GM23338 (cell line): ENCODE measurements around the gene UBE2S. TPM values are rescaled to one million over a fixed set of nuclear protein-coding genes. Genes with fewer than 3 reads are reported as not detected.

Experiments used
- ATAC-seq: fragments of 200-7000 bp; cut with Tn5 transposase; 3 replicates; pipeline ENCODE4 v1.9.1; 2020
- DNase-seq: peaks from one replicate; pipeline ENCODE4 v3.0.0-alpha.2; 2015; ENCODE audit warnings: low spot score
- H2AFZ ChIP-seq: fragments of 200-600 bp; sonication (generic); 2 replicates; pipeline ENCODE4 v1.8.0; 2016; ENCODE audit warnings: antibody characterized with exemption, mild to moderate bottlenecking, moderate library complexity
- H3F3A ChIP-seq: fragments of 200-600 bp; sonication (generic); replicated peaks from 2 replicates; pipeline ENCODE4 v1.8.0; 2017; ENCODE audit warnings: antibody characterized with exemption, mixed run types, low read depth
- H3K27ac ChIP-seq: fragments of 200-600 bp; sonication (generic); 2 replicates; pipeline ENCODE4 v1.6.1; 2016; ENCODE audit warnings: low read depth
- H3K27me3 ChIP-seq: fragments of 200-600 bp; sonication (generic); 2 replicates; pipeline ENCODE4 v1.8.0; 2016; ENCODE audit warnings: mild to moderate bottlenecking, mixed run types, moderate library complexity; ENCODE audit not compliant: insufficient read depth
- H3K36me3 ChIP-seq: fragments of 200-600 bp; sonication (generic); 2 replicates; pipeline ENCODE4 v1.8.0; 2016; ENCODE audit warnings: mild to moderate bottlenecking; ENCODE audit not compliant: insufficient read depth
- H3K4me1 ChIP-seq: fragments of 200-600 bp; sonication (generic); 2 replicates; pipeline ENCODE4 v1.8.0; 2016; ENCODE audit warnings: mild to moderate bottlenecking, moderate library complexity; ENCODE audit not compliant: insufficient read depth
- H3K4me2 ChIP-seq: fragments of 200-600 bp; sonication (generic); 2 replicates; pipeline ENCODE4 v1.7.1; 2017; ENCODE audit warnings: mixed run types
- H3K4me3 ChIP-seq: fragments of 200-600 bp; sonication (generic); 2 replicates; pipeline ENCODE4 v1.6.1; 2016; ENCODE audit warnings: mixed run types
- H3K79me2 ChIP-seq: fragments of 200-600 bp; sonication (generic); replicated peaks from 2 replicates; pipeline ENCODE4 v1.8.0; 2017; ENCODE audit warnings: mild to moderate bottlenecking; ENCODE audit not compliant: insufficient read depth
- H3K9me2 ChIP-seq: fragments of 200-600 bp; sonication (generic); 2 replicates; pipeline ENCODE4 v1.8.0; 2017; ENCODE audit not compliant: insufficient read depth
- H4K20me1 ChIP-seq: fragments of 200-600 bp; sonication (generic); replicated peaks from 2 replicates; pipeline ENCODE4 v1.8.0; 2017; ENCODE audit warnings: mild to moderate bottlenecking; ENCODE audit not compliant: insufficient read depth
- H3K27ac Mint-ChIP-seq: 2 replicates; pipeline ENCODE4 v1.8.0; 2020; ENCODE audit warnings: inconsistent platforms, mild to moderate bottlenecking, moderate library complexity, mixed read lengths
- H3K27me3 Mint-ChIP-seq: 3 replicates; pipeline ENCODE4 v1.8.0; 2022; ENCODE audit warnings: low read depth, mild to moderate bottlenecking, moderate library complexity, mixed read lengths, inconsistent platforms; ENCODE audit not compliant: insufficient read depth, poor library complexity
- H3K36me3 Mint-ChIP-seq: 3 replicates; pipeline ENCODE4 v1.8.0; 2021; ENCODE audit warnings: low read depth, mild to moderate bottlenecking, inconsistent platforms, moderate library complexity, mixed read lengths
- H3K4me1 Mint-ChIP-seq: 3 replicates; pipeline ENCODE4 v1.8.0; 2020; ENCODE audit warnings: mild to moderate bottlenecking, inconsistent platforms, mixed read lengths
- H3K4me3 Mint-ChIP-seq: 3 replicates; pipeline ENCODE4 v1.8.0; 2021; ENCODE audit warnings: moderate library complexity, mild to moderate bottlenecking, inconsistent platforms, mixed read lengths
- H3K9me3 Mint-ChIP-seq: 3 replicates; pipeline ENCODE4 v1.8.0; 2020; ENCODE audit warnings: moderate library complexity, mild to moderate bottlenecking, inconsistent platforms, mixed read lengths
- CREB1 ChIP-seq: fragments of 250-450 bp; sonication (Bioruptor Pico); IDR thresholded peaks from 2 replicates; pipeline ENCODE4 v1.5.0; 2020; ENCODE audit warnings: low read depth, mild to moderate bottlenecking, moderate library complexity
- CTCF ChIP-seq, 2 experiments: fragments of 200-600 bp in 1 of 2; sonication (generic) in 1 of 2; conservative IDR thresholded peaks; 2 replicates each; pipeline versions ENCODE4 v1.5.1 to v1.6.1; 2016 to 2017; ENCODE audit warnings: antibody characterized with exemption in 2 of 2, low read depth in 2 of 2, mild to moderate bottlenecking in 2 of 2, moderate library complexity in 1 of 2
- ETS1 ChIP-seq: IDR thresholded peaks from 2 replicates; pipeline ENCODE4 v1.6.1; 2016; ENCODE audit warnings: antibody characterized with exemption
- EZH2 ChIP-seq: fragments of 200-600 bp; sonication (generic); IDR thresholded peaks from one replicate; pipeline ENCODE4 v1.8.0; 2017; ENCODE audit warnings: antibody characterized with exemption, mild to moderate bottlenecking, low read depth; ENCODE audit not compliant: unreplicated experiment
- EZH2phosphoT487 ChIP-seq: fragments of 200-600 bp; sonication (generic); IDR thresholded peaks from one replicate; pipeline ENCODE4 v1.8.1; 2018; ENCODE audit warnings: antibody characterized with exemption; ENCODE audit not compliant: unreplicated experiment
- NANOG ChIP-seq: IDR thresholded peaks from 2 replicates; pipeline ENCODE4 v1.6.1; 2016; ENCODE audit warnings: antibody characterized with exemption, borderline replicate concordance
- POLR2AphosphoS5 ChIP-seq: IDR thresholded peaks from 2 replicates; pipeline ENCODE4 v1.6.1; 2016; ENCODE audit warnings: antibody characterized with exemption, low read depth
- REST ChIP-seq: IDR thresholded peaks from one replicate; pipeline ENCODE4 v1.6.1; 2018; ENCODE audit warnings: antibody characterized with exemption; ENCODE audit not compliant: unreplicated experiment
- STAT1 ChIP-seq: IDR thresholded peaks from one replicate; pipeline ENCODE4 v1.6.1; 2016; ENCODE audit warnings: antibody characterized with exemption; ENCODE audit not compliant: unreplicated experiment
- ZNF114 ChIP-seq: fragments of 250-450 bp; sonication (Bioruptor Pico); IDR thresholded peaks from 2 replicates; pipeline ENCODE4 v1.5.0; 2020; ENCODE audit warnings: mild to moderate bottlenecking, moderate library complexity
- ZNF462 ChIP-seq: fragments of 250-450 bp; sonication (Bioruptor Pico); IDR thresholded peaks from 2 replicates; pipeline ENCODE4 v1.5.0; 2020; ENCODE audit warnings: mild to moderate bottlenecking, moderate library complexity
- polyA plus RNA-seq: library from polyadenylated mRNA; unstranded; fragments of >200 nt; fragmentation: Nextera tagmentation; extraction: Ambion mirVana; gene quantifications from 2 replicates; pipeline ENCODE4 v1.2.1, GENCODE V29; 2016
- total RNA-seq: library from RNA; depleted of rRNA; stranded (reverse); fragments of >200 nt; shearing (Covaris generic); gene quantifications from 2 replicates; pipeline ENCODE4 v1.2.3, GENCODE V29; 2014

Gene UBE2S
- total and polyA plus RNA-seq, 2 experiments from 2014 or later = 363 to 533 TPM

- Mint-ChIP-seq H3K4me1 (peaks cover 21% of the 10 kb centered on the region), H3K4me3 (no peak overlapping the region)
Measured at GRCh38 chr19:55366790-55367189, 40.8 kb downstream of the UBE2S start.

More at GRCh38 chr19:55366790-55367189, 40.8 kb downstream of the UBE2S start:
- no peak overlapping the region for H2AFZ ChIP-seq
- H3K9me2 ChIP-seq = no peaks in the 10 kb centered on the region
- ATAC-seq (no peak), DNase-seq (no peak)
- H3K27me3 Mint-ChIP-seq = peaks cover 47% of the 10 kb centered on the region
- H3F3A ChIP-seq = peaks cover 4% of the 10 kb centered on the region; the same call in 1 of the 2 replicates
- no peak overlapping the region for H3K4me3 ChIP-seq
- no peaks in the 10 kb centered on the region for H4K20me1 ChIP-seq
- H3K36me3 Mint-ChIP-seq = no peaks in the 10 kb centered on the region; the same call in 2 of the 3 replicates
- H3K4me1 ChIP-seq = peaks cover 2% of the 10 kb centered on the region; the same call in 1 of the 2 replicates
- no peak overlapping the region for H3K4me2 ChIP-seq
- no peak overlapping the region for H3K27ac ChIP-seq
- no peak for TF ChIP-seq ETS1
- no peak for TF ChIP-seq STAT1
- TF ChIP-seq EZH2phosphoT487 = no peak
- TF ChIP-seq ZNF462 (CRISPR knock-in tag) = no peak
- TF ChIP-seq POLR2AphosphoS5 = no peak
- no peak for TF ChIP-seq CREB1 (CRISPR knock-in tag)
- no peak for TF ChIP-seq NANOG
- TF ChIP-seq EZH2 = no peak
- TF ChIP-seq CTCF (conservative IDR thresholded peaks at IDR 0.05; ENCODE audit: low read depth in 2 of 2) = no peak
- TF ChIP-seq ZNF114 (CRISPR knock-in tag) = no peak
- no peak for TF ChIP-seq REST
- H3K27me3 ChIP-seq = peaks cover 48% of the 10 kb centered on the region
- no peaks in the 10 kb centered on the region; the same call in 1 of the 3 replicates for H3K9me3 Mint-ChIP-seq
- no peak overlapping the region for H3K27ac Mint-ChIP-seq
- no peaks in the 10 kb centered on the region for H3K36me3 ChIP-seq
- H3K79me2 ChIP-seq = no peaks in the 10 kb centered on the region
